ENCODE measurements around the gene MAD1L1. TPM values are rescaled to one million over a fixed set of nuclear protein-coding genes. Genes with fewer than 3 reads are reported as not detected.

MAD1L1 gene
- total and polyA plus RNA-seq, 2 donors (not counting 3 experiments of a cell fraction or from before 2014, with no cell fraction given) = 34.1 to 42.3 TPM

GRCh38 chr7:2066251-2066919, 166.4 kb downstream of the MAD1L1 start:
- Histone ChIP-seq H3K9ac (replicated peaks; ENCODE audit: extremely low read depth, insufficient read depth, low read length) (no peak overlapping the region), H3K9me1 (replicated peaks; ENCODE audit: control insufficient read depth, extremely low read depth, insufficient read depth, low read length) (no peaks in the 10 kb centered on the region), H4K20me1 (replicated peaks; ENCODE audit: control insufficient read depth, extremely low read depth, insufficient read depth, low read length) (no peaks in the 10 kb centered on the region), H2AFZ (ENCODE audit: low read depth, low read length) (no peak overlapping the region), H3K27me3 (ENCODE audit: control insufficient read depth in 2 of 2, insufficient read depth in 2 of 2, low read length in 2 of 2) (no peaks in the 10 kb centered on the region), H3K36me3 (ENCODE audit: control insufficient read depth in 2 of 2, extremely low read depth in 1 of 2, insufficient read depth in 2 of 2, low read length in 2 of 2) (peaks cover 0 to 4% of the 10 kb centered on the region in 2 experiments), H3K4me1 (ENCODE audit: control insufficient read depth, extremely low read depth, insufficient read depth, low read length) (peaks cover 6% of the 10 kb centered on the region), H3K79me2 (ENCODE audit: control insufficient read depth, insufficient read depth, low read length) (no peaks in the 10 kb centered on the region), H3K4me3 (replicated peaks in 1 of 3; ENCODE audit: insufficient read depth in 1 of 3, low read depth in 1 of 3, low read length in 3 of 3) (no peak overlapping the region), H3K27ac (ENCODE audit: insufficient read depth, low read depth, low read length) (no peak overlapping the region), H3K4me2 (ENCODE audit: insufficient read depth, low read length) (no peak overlapping the region), H3K9me3 (replicated peaks; ENCODE audit: control insufficient read depth, insufficient read depth, low read length) (no peaks in the 10 kb centered on the region)
- no TSS peak for BruUV-seq (replicated peaks)
- intact Hi-C loops (cut with micrococcal nuclease) = no loop called here
- TF ChIP-seq CTCF (IDR thresholded peaks at IDR 0.05; ENCODE audit: extremely low read depth in 1 of 2, insufficient read depth in 1 of 2, low read depth in 1 of 2, low read length in 2 of 2) (no peak), EZH2 (IDR thresholded peaks at IDR 0.05; ENCODE audit: borderline replicate concordance, low read depth, low read length, severe bottlenecking) (no peak), POLR2AphosphoS5 (IDR thresholded peaks at IDR 0.05; ENCODE audit: insufficient read depth, low read depth, low read length) (no peak), FOS (IDR thresholded peaks at IDR 0.05; ENCODE audit: borderline replicate concordance, insufficient read depth, low read length) (no peak), MAX (IDR thresholded peaks at IDR 0.05; ENCODE audit: insufficient read depth, insufficient read length) (no peak), JUN (IDR thresholded peaks at IDR 0.05; ENCODE audit: borderline replicate concordance, insufficient read depth, insufficient read length, low read depth) (no peak), MYC (IDR thresholded peaks at IDR 0.05; ENCODE audit: low read depth, low read length) (no peak), GATA2 (IDR thresholded peaks at IDR 0.05; ENCODE audit: insufficient read depth, insufficient read length, low read depth, low read length) (no peak)
- no peak for DNase-seq (ENCODE audit: low read depth, low spot score)
- FAIRE-seq = no peak
- POLR2A ChIA-PET = no interaction called here
- dilution Hi-C loops (cut with MboI; ENCODE audit: extremely low pct_ligation_motif_present, low sequenced_read_pairs) = no loop called here
- CTCF ChIA-PET = interaction anchor here (0.7 kb wide), 1 partner anchor 13 kb away, joined by 4 read pairs; no protein-coding TSS in a partner anchor
